ENCODE data around the gene EPHB6.

- TF ChIP-seq POLR2AphosphoS5 (IDR thresholded peaks at IDR 0.05; ENCODE audit: low read depth, low read length) (no peak), TAF1 (IDR thresholded peaks at IDR 0.05; ENCODE audit: low read depth, low read length) (no peak), SPI1 (IDR thresholded peaks at IDR 0.05; ENCODE audit: low read depth, low read length) (no peak), POLR2A (IDR thresholded peaks at IDR 0.05; ENCODE audit: low read depth, low read length) (no peak), POU2F2 (IDR thresholded peaks at IDR 0.05; ENCODE audit: low read depth, low read length) (no peak), PAX5 (IDR thresholded peaks at IDR 0.05; ENCODE audit: insufficient read depth, low read length, severe bottlenecking) (no peak)
Measured at GRCh38 chr7:142875456-142875855, 20.6 kb downstream of the EPHB6 start.

All from GM12891 (cell line).